ENCODE data around the gene PARP15.
A peak's percentile ranks its signal among the peaks of the same experiment; 100 is the strongest.

PARP15 gene

DNA sequence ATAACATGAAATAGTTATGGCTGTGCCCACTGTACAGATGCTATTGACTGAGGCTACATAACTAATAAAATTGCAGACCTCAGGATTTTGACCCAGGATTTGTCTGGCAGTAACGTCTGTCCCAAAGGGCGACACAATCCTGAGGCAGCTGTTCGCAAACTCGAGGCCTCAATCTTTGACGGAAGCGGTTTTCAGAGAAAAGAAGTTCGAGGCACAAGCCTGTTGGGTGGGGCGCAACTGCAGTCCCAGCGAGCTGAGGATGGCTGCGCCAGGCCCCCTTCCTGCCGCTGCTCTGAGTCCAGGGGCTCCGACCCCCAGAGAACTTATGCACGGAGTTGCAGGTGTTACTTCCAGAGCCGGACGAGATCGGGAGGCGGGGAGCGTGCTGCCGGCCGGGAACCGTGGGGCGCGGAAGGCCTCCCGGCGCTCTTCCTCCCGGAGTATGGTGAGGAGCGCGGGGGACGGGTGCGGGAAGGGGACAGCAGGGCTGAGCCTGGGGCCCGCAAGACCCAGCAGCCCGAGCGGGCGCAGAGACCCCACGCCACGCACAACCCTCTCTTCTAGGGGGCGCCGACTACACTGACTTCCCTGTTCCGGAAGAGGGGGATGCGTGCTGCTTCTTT lies at the start of gene PARP15:
Gene PARP15 (plus strand): TSS at position 242 of the 623 bp plus-strand sequence. CDS start 18 bp downstream, at position 260.
- no peak for DNase-seq

DNA sequence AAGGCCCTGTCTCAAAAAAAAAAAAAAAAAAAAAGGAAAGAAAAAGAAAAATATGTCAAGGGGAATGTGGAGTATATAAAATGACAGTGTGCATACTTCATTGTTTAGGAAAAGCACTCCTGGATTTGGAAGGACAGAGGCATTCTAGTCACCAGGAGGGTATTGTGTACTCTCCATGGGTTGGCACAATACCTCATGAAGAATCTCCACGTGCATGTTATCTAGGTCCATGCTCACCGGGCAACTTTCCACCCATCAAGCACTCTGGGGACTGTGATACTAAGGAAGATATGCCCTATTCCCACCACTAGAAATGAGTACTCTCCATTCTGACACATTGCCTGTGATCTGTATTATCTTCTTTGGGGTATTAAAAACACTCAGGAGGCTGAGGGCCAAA lies 47.3 kb upstream of the PARP15 start:
- no peak for DNase-seq
- in situ Hi-C loops (cut with HindIII; ENCODE audit: low pct_ligation_motif_present, low pct_unique_long_range_greater_than_20kb, low sequenced_read_pairs): no loop called here

More for the DNA sequence above, at the start of gene PARP15:
- in situ Hi-C loops (cut with HindIII; ENCODE audit: low pct_ligation_motif_present, low pct_unique_long_range_greater_than_20kb, low sequenced_read_pairs): no loop called here

DNA sequence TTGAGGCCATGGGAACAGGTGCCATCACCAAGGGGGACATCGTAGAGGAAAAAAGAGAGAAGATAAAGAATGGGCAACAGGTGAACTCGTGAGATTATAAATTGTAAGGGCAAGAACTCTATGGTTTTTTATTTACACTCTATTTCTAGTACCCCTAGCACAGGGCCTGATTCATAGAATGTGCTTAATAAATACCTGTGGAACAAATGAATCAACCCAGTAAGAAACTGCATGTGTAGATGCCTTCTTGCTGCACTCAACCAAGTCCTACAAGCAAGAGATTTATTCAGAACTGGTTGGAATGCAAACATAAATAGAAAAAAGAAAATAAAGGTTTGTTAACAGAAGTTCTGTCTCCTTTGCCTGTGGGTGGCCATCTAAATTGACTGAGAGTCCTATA lies 44.0 kb upstream of the PARP15 start:
- no peak for DNase-seq
- in situ Hi-C loops (cut with HindIII; ENCODE audit: low pct_ligation_motif_present, low pct_unique_long_range_greater_than_20kb, low sequenced_read_pairs): no loop called here

DNA sequence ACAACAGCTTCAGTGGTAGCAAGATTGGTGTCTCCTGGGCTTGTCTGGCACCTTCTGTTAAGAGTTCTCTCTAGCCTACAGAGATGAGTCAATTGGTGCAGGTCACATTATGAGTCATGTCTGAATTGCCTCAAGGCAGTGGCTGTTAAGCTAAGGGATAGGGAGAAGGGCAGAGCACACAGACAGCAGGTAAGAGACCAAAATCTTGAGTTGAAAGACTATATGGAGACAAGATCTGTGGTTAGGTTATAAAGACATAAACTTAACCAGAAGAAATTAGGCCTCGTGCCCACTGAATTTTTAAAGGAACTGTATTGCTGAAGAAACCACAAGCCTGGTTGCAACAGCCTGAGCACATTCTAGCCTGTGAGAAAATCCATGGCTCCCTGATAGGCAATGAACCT lies 43.5 kb upstream of the PARP15 start:
- peak; percentile 67 for DNase-seq
- in situ Hi-C loops (cut with HindIII; ENCODE audit: low pct_ligation_motif_present, low pct_unique_long_range_greater_than_20kb, low sequenced_read_pairs): no loop called here

DNA sequence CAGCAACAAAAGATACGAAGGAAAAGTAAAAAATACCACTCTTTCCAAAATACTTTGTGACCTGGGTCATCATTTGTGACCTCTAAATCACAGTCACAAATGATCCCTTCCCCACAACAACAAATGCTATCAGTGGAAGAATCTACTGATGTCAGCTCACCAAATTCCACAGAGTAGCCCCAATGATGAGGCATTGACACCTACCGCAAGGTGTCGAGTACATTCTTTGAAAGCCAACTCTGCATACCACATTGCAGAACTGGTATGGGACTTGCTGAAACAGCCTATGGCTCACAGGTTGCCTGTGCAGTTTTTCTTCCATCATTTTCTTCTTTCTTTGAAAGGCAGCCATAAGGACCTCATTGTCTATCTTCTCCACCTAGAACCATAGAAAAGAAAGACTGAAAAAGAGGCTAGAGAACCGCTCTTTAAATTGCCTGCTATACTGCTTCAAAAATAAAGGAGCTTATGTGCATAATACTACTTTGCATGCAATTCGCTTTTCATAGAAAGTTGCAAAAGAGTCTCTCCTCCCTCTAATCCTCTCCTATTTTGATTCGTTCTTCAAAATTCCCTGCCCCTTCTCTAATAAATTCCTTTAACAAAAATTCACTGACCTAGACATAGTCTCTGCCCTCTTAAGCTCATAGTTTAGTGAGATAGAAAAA lies 41.4 kb upstream of the PARP15 start:
- in situ Hi-C loops (cut with HindIII; ENCODE audit: low pct_ligation_motif_present, low pct_unique_long_range_greater_than_20kb, low sequenced_read_pairs): no loop called here
- no peak for DNase-seq

DNA sequence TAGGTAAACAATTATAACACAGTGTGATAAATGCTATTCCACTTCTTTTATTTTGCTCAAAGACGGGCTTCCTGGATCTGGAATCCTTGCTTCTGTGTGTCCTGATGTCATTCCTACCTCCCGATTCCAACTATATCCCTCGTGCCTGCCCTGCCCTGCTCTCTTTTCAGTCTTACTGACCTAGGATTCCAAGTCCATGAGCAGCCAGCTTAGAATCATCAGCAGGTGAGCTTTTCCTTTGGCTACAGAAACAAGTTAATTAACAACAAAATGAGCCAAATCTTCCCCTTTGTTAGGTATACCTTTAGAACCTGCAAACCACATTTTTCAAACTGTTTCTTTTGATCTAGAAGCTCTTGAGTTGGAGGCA lies 40.8 kb upstream of the PARP15 start:
- in situ Hi-C loops (cut with HindIII; ENCODE audit: low pct_ligation_motif_present, low pct_unique_long_range_greater_than_20kb, low sequenced_read_pairs): no loop called here
- DNase-seq: no peak

DNA sequence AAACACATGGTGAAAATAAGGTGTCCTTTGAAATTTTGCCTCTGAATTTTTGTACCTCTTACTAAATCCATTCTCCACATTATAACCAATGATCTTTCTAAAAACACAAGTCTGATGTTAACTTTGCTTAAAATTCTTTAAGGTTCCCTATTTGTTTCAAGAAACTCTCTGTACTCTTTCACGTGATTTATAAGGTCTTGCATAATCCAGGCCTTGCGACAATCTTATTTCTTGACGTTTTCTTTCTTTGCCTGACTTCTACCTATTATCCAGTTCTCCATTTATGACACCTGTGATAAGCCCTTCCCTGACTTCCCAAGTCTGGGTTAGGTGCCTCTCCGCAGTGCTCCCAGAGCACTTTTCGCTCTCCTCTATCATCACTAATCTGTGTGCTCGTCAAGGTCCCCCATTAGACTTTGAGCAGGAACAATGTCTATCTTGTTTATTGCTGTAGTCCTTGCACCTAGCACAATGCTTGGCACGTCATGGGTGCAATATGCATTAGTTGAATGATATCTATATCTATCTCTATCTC lies 38.4 kb upstream of the PARP15 start:
- DNase-seq: no peak

DNA sequence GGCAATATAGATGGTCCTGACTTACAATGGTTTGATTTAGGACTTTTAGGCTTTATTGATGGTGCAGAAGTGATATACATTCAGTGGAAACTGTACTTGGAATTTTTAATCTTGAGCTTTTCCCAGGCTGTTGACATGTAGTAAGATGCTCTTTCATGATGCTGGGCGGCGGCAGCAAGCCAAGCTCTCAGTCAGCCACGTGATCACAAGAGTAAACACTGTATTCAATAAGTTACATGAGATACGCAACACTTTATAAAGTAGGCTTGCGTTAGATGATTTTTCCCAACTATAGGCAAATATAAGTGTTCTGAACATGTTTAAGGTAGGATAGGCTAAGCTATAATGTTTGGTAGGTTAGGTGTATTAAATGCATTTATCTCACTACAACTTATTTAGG lies 31.3 kb upstream of the PARP15 start:
- in situ Hi-C loops (cut with HindIII; ENCODE audit: low pct_ligation_motif_present, low pct_unique_long_range_greater_than_20kb, low sequenced_read_pairs): no loop called here
- DNase-seq: no peak

More for the DNA sequence above, 38.4 kb upstream of the PARP15 start:
- in situ Hi-C loops (cut with HindIII; ENCODE audit: low pct_ligation_motif_present, low pct_unique_long_range_greater_than_20kb, low sequenced_read_pairs): no loop called here

DNA sequence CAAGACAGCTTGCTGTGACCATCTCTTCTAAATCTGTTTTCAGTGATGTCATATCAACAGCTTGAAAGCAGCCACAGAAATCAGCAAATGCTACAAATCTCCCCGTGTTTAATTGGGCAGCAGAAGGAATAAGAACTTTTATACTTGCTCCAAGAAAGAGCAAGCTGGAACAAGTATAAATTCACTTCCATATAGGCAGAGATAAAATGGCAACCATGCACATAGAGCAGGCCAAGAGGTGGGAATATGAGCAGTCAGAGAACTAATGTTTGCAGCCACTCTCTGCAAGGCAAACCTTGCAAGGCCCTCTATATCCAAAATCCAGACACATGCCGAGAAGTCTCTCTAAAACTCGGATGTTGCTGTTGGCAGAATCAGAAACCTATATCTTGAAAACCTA lies 29.4 kb upstream of the PARP15 start:
- in situ Hi-C loops (cut with HindIII; ENCODE audit: low pct_ligation_motif_present, low pct_unique_long_range_greater_than_20kb, low sequenced_read_pairs): no loop called here
- DNase-seq: no peak

DNA sequence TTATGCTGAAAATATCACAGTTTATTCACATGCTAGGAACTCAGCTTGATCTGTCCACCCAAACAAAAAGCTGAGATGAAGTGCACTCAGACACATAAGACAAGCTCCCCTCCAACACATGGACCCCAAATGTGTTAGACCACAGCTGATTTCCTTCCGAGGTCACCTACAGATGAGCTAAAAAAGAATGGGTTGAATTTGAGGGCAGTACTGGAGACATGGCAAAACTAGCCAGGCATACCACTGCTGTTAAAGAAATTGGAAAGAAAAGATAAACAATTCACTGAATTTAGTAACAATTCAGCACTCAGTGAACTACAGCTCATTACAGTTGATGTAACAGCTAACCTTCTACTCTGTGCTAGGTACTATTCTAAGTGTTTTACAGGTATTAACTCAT lies 28.8 kb upstream of the PARP15 start:
- no peak for DNase-seq
- in situ Hi-C loops (cut with HindIII; ENCODE audit: low pct_ligation_motif_present, low pct_unique_long_range_greater_than_20kb, low sequenced_read_pairs): no loop called here

DNA sequence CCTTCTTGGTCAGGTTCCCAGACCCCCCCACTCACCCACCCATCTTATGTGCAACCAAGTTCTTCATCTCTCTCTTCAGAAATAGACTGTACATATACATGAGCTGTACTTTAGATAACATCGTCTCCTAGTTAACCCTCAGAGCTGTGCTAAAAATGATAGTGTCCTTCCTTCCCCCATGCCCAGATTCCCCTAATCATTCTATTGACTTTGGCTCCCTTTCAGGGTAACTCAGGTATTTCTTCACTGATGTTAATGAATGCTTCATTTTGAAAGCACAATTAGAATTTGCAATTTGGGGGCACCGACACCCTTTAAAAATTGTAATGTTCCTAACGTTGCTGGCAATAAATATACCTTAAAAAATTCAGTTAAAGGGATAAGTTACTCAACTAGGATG lies 24.3 kb upstream of the PARP15 start:
- DNase-seq: no peak
- in situ Hi-C loops (cut with HindIII; ENCODE audit: low pct_ligation_motif_present, low pct_unique_long_range_greater_than_20kb, low sequenced_read_pairs): no loop called here

DNA sequence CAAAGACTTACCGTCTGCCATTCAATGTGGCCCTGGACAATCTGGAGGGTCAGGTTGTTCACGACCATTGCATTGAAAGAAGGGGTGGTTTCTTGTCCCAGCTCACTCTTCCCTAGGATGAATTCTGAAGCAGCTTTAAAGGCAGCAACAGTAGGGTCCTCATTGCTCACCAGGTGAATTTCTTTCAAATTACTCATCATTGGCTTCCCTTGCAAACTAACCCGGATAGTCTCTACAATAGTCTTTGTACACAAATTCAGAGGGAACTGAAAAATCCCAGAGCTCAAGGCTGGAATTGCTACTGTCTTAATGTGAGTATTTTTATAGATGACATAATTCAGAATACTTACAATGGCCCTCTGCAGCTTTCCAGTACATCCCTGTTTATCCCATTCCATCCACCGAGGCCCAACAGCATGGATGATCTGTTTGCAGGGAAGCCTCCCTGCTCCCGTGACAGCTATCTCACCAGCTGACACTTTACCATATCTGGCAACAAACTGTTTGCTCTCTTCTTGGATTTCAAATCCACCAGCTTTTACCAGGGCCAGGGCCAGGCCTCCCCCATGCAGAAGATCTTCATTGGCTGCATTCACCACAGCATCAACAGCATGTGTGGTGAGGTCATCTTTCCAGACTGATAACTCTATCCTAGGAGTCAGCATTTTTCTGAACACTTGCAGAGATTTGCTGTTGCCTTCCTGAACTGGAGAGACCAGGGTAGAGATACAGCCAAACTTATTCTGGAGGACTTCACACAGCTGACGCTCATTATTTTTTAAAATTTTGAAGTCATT lies 22.0 kb upstream of the PARP15 start:
- DNase-seq: peak; percentile 29
- in situ Hi-C loops (cut with HindIII; ENCODE audit: low pct_ligation_motif_present, low pct_unique_long_range_greater_than_20kb, low sequenced_read_pairs): no loop called here

DNA sequence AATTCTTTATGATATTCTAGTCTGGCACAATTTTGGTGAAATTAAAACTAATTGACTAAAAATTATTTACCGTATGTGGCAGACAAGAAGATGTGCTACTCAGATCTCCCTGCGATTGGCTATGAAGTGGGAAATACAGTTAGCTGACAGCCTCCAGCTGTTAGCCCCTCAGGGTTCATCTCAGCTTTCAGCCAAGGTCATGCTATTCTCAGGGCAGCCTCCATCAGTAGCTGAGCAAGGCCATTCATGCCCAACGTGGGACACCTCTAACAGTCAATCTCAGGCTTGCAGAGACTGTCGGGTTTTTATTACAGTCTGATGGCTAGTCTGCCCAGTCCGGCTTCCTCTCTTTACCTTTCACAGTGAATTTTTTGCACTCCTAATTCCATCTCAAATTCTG lies 20.1 kb upstream of the PARP15 start:
- in situ Hi-C loops (cut with HindIII; ENCODE audit: low pct_ligation_motif_present, low pct_unique_long_range_greater_than_20kb, low sequenced_read_pairs): no loop called here
- no peak for DNase-seq

DNA sequence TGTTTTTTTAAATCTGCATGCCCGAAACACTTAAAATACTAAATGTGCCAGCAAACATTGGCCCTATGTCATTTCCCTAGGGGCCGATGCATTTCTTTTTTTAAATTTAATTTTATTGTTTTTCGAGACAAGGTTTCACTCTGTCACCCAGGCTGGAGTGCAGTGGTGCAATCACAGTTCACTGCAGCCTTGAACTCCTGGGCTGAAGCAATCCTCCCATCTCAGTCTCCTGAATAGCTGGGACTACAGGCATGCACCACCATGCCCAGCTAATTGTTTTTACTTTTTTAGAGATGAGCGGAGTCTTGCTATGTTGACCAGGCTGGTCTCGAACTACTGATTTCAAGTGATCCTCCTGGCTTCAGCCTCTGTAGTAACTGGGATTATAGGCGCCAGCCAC lies 18.8 kb upstream of the PARP15 start:
- no peak for DNase-seq
- in situ Hi-C loops (cut with HindIII; ENCODE audit: low pct_ligation_motif_present, low pct_unique_long_range_greater_than_20kb, low sequenced_read_pairs): no loop called here

DNA sequence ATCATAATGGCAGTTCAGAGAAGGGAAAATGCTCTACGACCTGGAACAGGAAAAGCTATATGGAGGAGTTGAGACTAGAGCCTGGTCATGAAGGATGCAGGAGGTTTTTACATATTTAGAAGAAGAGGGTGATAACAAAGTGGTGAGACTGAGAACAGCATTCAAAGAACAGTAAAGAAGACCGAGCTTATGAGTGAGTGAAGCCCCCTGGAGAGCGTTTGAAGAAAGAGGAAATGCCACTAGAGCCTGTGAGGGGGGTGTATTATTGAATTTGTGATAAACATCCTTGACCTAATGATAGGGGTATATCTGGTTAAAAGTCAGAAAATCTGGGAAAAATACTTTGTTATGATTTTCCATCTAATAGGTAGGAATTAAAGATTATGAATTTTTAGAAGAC lies 17.5 kb upstream of the PARP15 start:
- in situ Hi-C loops (cut with HindIII; ENCODE audit: low pct_ligation_motif_present, low pct_unique_long_range_greater_than_20kb, low sequenced_read_pairs): no loop called here
- DNase-seq: no peak

DNA sequence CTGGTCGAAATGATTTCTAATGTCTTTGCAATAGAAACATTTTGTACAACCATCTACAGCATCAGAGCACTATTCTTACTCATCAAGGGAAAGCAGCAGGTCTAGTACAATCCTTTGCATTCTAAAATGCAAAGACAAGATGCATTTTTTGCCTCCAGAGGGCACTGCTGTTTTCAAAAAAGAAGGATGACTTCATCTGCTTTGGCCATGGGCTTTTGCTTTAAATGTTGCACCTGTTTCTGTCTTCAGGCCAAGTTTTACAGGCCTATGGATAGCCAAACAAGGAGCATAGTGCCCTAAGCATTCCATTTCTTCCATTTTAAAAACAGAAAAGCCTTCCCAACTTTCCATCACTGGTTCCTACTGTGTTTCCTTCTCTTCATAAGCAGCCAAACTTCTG lies 16.8 kb upstream of the PARP15 start:
- in situ Hi-C loops (cut with HindIII; ENCODE audit: low pct_ligation_motif_present, low pct_unique_long_range_greater_than_20kb, low sequenced_read_pairs): no loop called here
- DNase-seq: peak; percentile 62

DNA sequence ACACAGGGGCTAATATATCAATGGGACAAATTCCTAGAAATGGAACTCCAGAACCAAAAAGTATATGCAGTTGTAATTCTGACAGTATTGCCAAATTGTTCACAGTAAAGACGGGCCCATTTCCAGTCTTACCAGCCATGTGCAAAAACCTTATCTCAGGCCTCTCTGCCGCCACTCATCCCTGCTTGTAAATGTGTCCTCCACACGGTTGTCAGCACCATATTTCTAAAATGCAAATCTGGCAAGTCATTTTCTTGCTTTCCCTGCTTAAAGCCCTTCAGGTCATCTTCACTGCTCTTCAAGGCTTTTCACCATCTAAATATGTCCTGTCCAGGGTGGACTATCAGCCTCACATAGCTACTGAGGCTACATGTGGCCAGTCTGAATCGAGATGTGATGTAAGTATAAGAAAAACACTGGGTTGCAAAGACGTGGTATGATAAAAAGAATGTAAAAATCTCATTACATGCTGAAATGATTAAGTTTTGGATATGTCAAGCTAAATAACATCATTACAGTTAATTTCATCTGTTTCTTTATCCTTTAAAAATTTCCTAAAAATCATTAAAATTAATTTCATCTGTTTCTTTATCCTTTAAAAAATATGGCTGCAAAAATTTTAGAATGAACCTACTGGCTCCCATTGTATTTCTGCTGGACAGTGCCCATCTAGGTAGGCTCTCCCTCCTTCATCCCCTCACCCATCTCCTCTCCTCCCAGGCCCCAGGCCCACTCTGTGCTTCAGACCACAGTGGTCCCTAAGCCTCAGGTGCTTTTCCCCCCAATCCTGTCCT lies 14.3 kb upstream of the PARP15 start:
- DNase-seq: no peak
- in situ Hi-C loops (cut with HindIII; ENCODE audit: low pct_ligation_motif_present, low pct_unique_long_range_greater_than_20kb, low sequenced_read_pairs): no loop called here

DNA sequence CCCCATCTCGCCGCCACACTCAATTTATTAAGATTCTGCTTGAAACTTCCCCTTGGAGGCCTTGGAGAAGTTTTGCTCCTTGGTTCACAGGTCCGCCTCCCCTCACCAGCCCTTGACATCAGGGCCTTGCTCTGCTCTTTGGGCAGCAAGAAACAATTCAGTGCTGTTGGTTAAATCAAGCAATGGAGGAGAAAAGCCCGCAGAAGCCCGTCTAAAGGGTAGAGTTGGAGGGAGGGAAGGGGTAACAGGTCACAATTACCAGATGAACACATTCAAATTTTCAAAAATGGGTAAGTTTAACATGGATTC lies 13.8 kb upstream of the PARP15 start:
- in situ Hi-C loops (cut with HindIII; ENCODE audit: low pct_ligation_motif_present, low pct_unique_long_range_greater_than_20kb, low sequenced_read_pairs): no loop called here
- peak; percentile 14 for DNase-seq
